HEK293T (cell line): ENCODE measurements around the gene DDIT3.

Source experiments
- BHLHE40 ChIP-seq: fragments of 450-650 bp; IDR thresholded peaks from 2 replicates; pipeline ENCODE4 v1.6.1; 2016; ENCODE audit warnings: mild to moderate bottlenecking, moderate library complexity, borderline replicate concordance
- CTBP1 ChIP-seq: fragments of 450-650 bp; IDR thresholded peaks from 2 replicates; pipeline ENCODE4 v1.6.1; 2016; ENCODE audit warnings: borderline replicate concordance
- FOXA1 ChIP-seq: fragments of 450-650 bp; IDR thresholded peaks from 2 replicates; pipeline ENCODE4 v1.6.1; 2016; ENCODE audit warnings: mild to moderate bottlenecking
- FOXK2 ChIP-seq: fragments of 450-650 bp; IDR thresholded peaks from 2 replicates; pipeline ENCODE4 v1.6.1; 2016; ENCODE audit warnings: mild to moderate bottlenecking
- FOXM1 ChIP-seq: fragments of 450-650 bp; IDR thresholded peaks from 2 replicates; pipeline ENCODE4 v1.6.1; 2017; ENCODE audit warnings: mild to moderate bottlenecking, borderline replicate concordance
- SP1 ChIP-seq: fragments of 450-650 bp; IDR thresholded peaks from 2 replicates; pipeline ENCODE4 v1.6.1; 2017
- SUZ12 ChIP-seq: fragments of 450-650 bp; IDR thresholded peaks from 2 replicates; pipeline ENCODE4 v1.6.1; 2016; ENCODE audit warnings: mild to moderate bottlenecking
- ZNF384 ChIP-seq: fragments of 450-650 bp; IDR thresholded peaks from 2 replicates; pipeline ENCODE4 v1.6.1; 2016
- TF ChIP-seq, protein P1 (sequence below): fragments of 450-650 bp; IDR thresholded peaks from 2 replicates; pipeline ENCODE4 v1.6.1; 2016

DNA sequence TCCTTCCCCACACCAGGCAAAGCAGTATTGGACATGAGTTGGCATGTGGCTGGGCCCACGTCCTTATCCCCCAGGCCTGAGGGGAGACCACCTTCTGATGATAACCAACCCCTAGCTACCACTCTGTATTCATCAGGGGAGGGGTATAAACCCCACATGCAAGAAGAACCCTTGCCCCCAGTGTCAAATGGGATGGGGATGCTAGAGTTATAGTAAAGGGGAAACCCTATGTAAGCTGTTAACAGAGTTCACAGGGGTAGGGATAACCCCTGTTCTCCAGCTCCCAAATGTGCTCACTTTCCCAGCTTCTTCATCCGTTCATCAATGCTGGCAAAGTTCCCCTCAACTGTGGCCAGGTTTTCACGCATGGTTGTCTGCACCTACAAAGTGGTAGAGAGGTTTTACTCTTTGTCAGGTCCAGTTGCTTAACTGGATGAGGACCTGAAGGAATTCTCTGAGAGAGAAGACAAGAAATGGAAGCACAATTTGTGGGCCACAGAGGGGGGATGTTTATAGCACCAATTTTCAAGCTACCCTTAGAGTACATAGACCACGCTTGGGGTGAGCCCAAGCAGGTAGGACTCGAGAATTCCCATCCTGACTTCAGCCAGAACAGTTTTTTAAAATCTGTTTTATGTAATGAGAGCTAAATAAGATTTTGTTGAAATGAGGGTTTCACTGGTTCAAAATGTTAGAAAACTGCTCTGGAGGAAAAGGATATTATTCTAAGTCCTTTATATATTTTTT, 10.3 kb upstream of the DDIT3 start:
- TF ChIP-seq ZNF384 (no peak), SUZ12 (no peak), FOXK2 (no peak), FOXA1 (no peak), SP1 (no peak), BHLHE40 (no peak), FOXM1 (no peak), CTBP1 (no peak)
- TF ChIP-seq, protein P1, sequence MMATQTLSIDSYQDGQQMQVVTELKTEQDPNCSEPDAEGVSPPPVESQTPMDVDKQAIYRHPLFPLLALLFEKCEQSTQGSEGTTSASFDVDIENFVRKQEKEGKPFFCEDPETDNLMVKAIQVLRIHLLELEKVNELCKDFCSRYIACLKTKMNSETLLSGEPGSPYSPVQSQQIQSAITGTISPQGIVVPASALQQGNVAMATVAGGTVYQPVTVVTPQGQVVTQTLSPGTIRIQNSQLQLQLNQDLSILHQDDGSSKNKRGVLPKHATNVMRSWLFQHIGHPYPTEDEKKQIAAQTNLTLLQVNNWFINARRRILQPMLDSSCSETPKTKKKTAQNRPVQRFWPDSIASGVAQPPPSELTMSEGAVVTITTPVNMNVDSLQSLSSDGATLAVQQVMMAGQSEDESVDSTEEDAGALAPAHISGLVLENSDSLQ = no peak
